HepG2 (cell line): ENCODE measurements around the gene IDUA. TPM values are rescaled to one million over a fixed set of nuclear protein-coding genes. Genes with fewer than 3 reads are reported as not detected.
A peak's percentile ranks its signal among the peaks of the same experiment; 100 is the strongest.

Experiments
- GLI4 ChIP-seq: sonication (generic); formaldehyde crosslinking; IDR thresholded peaks from 2 replicates; pipeline ENCODE4 v1.5.1; 2020; ENCODE audit warnings: missing genetic modification reagents, mild to moderate bottlenecking, moderate library complexity, borderline replicate concordance
- HMGXB4 ChIP-seq, 2 experiments: sonication (generic) in 1 of 2; formaldehyde crosslinking in 1 of 2; IDR thresholded peaks; 2 replicates each; pipeline versions ENCODE4 v1.4.0 to v1.6.1; 2018 to 2020; ENCODE audit warnings: missing genetic modification reagents in 2 of 2, borderline replicate concordance in 1 of 2, low read depth in 1 of 2, mild to moderate bottlenecking in 1 of 2, missing biosample characterization in 1 of 2
- KAT2B ChIP-seq: fragments of 150-350 bp; IDR thresholded peaks from 2 replicates; pipeline ENCODE4 v1.6.1; 2014; ENCODE audit warnings: low read depth, low read length, borderline replicate concordance
- KLF9 ChIP-seq: IDR thresholded peaks from 2 replicates; pipeline ENCODE4 v1.6.1; 2016; ENCODE audit warnings: low read depth
- MTF2 ChIP-seq: sonication (generic); formaldehyde crosslinking; IDR thresholded peaks from 2 replicates; pipeline ENCODE4 v1.5.0; 2020; ENCODE audit warnings: missing genetic modification reagents, borderline replicate concordance
- SAP130 ChIP-seq: IDR thresholded peaks from 2 replicates; pipeline ENCODE4 v1.6.1; 2016; ENCODE audit warnings: low read depth
- SOX13 ChIP-seq, 3 experiments: fragments of 450-650 bp in 1 of 3; sonication (generic) in 1 of 3; formaldehyde crosslinking in 1 of 3; IDR thresholded peaks in 2 of 3; conservative IDR thresholded peaks in 1 of 3; 2 replicates each; pipeline versions ENCODE4 v1.5.0 to v1.6.1; 2016 to 2020; ENCODE audit warnings: antibody characterized with exemption in 1 of 3, mild to moderate bottlenecking in 1 of 3, missing compliant biosample characterization in 1 of 3, missing genetic modification reagents in 1 of 3, moderate library complexity in 1 of 3
- ZFP36L2 ChIP-seq: sonication (generic); formaldehyde crosslinking; IDR thresholded peaks from 2 replicates; pipeline ENCODE4 v1.4.0; 2020; ENCODE audit warnings: missing genetic modification reagents
- ZNF160 ChIP-seq: sonication (generic); formaldehyde crosslinking; IDR thresholded peaks from 2 replicates; pipeline ENCODE4 v1.8.0; 2022; ENCODE audit warnings: mild to moderate bottlenecking, inconsistent platforms, missing genetic modification reagents
- ZNF549 ChIP-seq: sonication (generic); formaldehyde crosslinking; IDR thresholded peaks from 2 replicates; pipeline ENCODE4 v1.5.0; 2020; ENCODE audit warnings: missing genetic modification reagents
- polyA plus RNA-seq, 8 experiments: library from polyadenylated mRNA; depleted of rRNA in 3 of 8; stranded (reverse) in 7 of 8; unstranded in 1 of 8; fragments of >200 nt; fragmentation: Illumina TruSeq in 4 of 8; extraction: Trizol in 4 of 8; gene quantifications; 2 replicates each; pipeline versions ENCODE4 v1.2.1 to v1.2.3, GENCODE V29; 2011 to 2016; ENCODE audit warnings: low read depth in 4 of 8, missing spikeins in 1 of 8, mixed read lengths in 1 of 8; ENCODE audit not compliant: insufficient read depth in 1 of 8
- total RNA-seq, 5 experiments: library from RNA; depleted of rRNA; stranded (reverse); fragments of >200 nt; fragmentation: Illumina TruSeq; extraction: Trizol; gene quantifications; 2 replicates each; pipeline ENCODE4 v1.2.3, GENCODE V29; 2016; ENCODE audit warnings: low read depth in 1 of 5
- TF ChIP-seq, protein P1 (sequence below): sonication (generic); formaldehyde crosslinking; IDR thresholded peaks from 2 replicates; pipeline ENCODE4 v1.4.0; 2020; ENCODE audit warnings: missing genetic modification reagents
- TF ChIP-seq, protein P2 (sequence below): IDR thresholded peaks from 2 replicates; pipeline ENCODE4 v1.6.1; 2016; ENCODE audit warnings: control low read depth
- TF ChIP-seq, protein P3 (sequence below): sonication (generic); formaldehyde crosslinking; IDR thresholded peaks from 2 replicates; pipeline ENCODE4 v1.5.0; 2020; ENCODE audit warnings: missing genetic modification reagents
- TF ChIP-seq, protein P4 (sequence below): sonication (generic); formaldehyde crosslinking; IDR thresholded peaks from 2 replicates; pipeline ENCODE4 v1.4.0; 2020; ENCODE audit warnings: missing genetic modification reagents
- TF ChIP-seq, protein P5 (sequence below): sonication (generic); formaldehyde crosslinking; IDR thresholded peaks from 2 replicates; pipeline ENCODE4 v1.4.0; 2020; ENCODE audit warnings: missing genetic modification reagents
- TF ChIP-seq, protein P6 (sequence below): sonication (generic); formaldehyde crosslinking; conservative IDR thresholded peaks from 2 replicates; pipeline ENCODE4 v1.4.0; 2020; ENCODE audit warnings: missing genetic modification reagents

Gene IDUA
- total and polyA plus RNA-seq, 2 of the 13 experiments (the other 11 are each of a cell fraction or from before 2014, with no cell fraction given) = 0.77 to 1.0 TPM

GRCh38 chr4:986879-987623, at the start of gene IDUA (continued):
- peak; percentile 72 to 73; a peak in 3 of 4 replicates for TF ChIP-seq HMGXB4 (CRISPR knock-in tag; IDR thresholded peaks at IDR 0.05; ENCODE audit: borderline replicate concordance in 1 of 2, low read depth in 1 of 2)
- TF ChIP-seq, protein P1, sequence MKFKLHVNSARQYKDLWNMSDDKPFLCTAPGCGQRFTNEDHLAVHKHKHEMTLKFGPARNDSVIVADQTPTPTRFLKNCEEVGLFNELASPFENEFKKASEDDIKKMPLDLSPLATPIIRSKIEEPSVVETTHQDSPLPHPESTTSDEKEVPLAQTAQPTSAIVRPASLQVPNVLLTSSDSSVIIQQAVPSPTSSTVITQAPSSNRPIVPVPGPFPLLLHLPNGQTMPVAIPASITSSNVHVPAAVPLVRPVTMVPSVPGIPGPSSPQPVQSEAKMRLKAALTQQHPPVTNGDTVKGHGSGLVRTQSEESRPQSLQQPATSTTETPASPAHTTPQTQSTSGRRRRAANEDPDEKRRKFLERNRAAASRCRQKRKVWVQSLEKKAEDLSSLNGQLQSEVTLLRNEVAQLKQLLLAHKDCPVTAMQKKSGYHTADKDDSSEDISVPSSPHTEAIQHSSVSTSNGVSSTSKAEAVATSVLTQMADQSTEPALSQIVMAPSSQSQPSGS (CRISPR knock-in tag) = no peak
- TF ChIP-seq, protein P2, sequence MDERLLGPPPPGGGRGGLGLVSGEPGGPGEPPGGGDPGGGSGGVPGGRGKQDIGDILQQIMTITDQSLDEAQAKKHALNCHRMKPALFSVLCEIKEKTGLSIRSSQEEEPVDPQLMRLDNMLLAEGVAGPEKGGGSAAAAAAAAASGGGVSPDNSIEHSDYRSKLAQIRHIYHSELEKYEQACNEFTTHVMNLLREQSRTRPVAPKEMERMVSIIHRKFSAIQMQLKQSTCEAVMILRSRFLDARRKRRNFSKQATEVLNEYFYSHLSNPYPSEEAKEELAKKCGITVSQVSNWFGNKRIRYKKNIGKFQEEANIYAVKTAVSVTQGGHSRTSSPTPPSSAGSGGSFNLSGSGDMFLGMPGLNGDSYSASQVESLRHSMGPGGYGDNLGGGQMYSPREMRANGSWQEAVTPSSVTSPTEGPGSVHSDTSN (CRISPR knock-in tag) = no peak
- TF ChIP-seq ZFP36L2 (CRISPR knock-in tag) = no peak
- TF ChIP-seq, protein P3, sequence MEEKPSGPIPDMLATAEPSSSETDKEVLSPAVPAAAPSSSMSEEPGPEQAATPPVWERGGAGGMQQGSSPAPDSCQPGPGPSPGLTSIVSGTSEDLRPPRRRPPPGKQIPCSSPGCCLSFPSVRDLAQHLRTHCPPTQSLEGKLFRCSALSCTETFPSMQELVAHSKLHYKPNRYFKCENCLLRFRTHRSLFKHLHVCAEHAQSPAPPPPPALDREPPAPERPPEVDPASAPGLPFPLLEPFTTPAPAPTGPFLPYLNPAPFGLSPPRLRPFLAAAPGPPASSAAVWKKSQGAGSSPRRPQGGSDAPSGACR (CRISPR knock-in tag) = no peak
- TF ChIP-seq SOX13 (IDR thresholded peaks at IDR 0.05) = no peak
- TF ChIP-seq SOX13 (CRISPR knock-in tag; conservative IDR thresholded peaks at IDR 0.05 in 1 of 2, IDR thresholded peaks at IDR 0.05 in 1 of 2) = no peak; a peak in 1 of 4 replicates
- no peak for TF ChIP-seq MTF2 (CRISPR knock-in tag)
- TF ChIP-seq, protein P4, sequence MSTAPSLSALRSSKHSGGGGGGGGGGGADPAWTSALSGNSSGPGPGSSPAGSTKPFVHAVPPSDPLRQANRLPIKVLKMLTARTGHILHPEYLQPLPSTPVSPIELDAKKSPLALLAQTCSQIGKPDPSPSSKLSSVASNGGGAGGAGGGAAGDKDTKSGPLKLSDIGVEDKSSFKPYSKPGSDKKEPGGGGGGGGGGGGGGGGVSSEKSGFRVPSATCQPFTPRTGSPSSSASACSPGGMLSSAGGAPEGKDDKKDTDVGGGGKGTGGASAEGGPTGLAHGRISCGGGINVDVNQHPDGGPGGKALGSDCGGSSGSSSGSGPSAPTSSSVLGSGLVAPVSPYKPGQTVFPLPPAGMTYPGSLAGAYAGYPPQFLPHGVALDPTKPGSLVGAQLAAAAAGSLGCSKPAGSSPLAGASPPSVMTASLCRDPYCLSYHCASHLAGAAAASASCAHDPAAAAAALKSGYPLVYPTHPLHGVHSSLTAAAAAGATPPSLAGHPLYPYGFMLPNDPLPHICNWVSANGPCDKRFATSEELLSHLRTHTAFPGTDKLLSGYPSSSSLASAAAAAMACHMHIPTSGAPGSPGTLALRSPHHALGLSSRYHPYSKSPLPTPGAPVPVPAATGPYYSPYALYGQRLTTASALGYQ (CRISPR knock-in tag) = peak; percentile 35; the same call in 1 of the 2 replicates
- TF ChIP-seq, protein P5, sequence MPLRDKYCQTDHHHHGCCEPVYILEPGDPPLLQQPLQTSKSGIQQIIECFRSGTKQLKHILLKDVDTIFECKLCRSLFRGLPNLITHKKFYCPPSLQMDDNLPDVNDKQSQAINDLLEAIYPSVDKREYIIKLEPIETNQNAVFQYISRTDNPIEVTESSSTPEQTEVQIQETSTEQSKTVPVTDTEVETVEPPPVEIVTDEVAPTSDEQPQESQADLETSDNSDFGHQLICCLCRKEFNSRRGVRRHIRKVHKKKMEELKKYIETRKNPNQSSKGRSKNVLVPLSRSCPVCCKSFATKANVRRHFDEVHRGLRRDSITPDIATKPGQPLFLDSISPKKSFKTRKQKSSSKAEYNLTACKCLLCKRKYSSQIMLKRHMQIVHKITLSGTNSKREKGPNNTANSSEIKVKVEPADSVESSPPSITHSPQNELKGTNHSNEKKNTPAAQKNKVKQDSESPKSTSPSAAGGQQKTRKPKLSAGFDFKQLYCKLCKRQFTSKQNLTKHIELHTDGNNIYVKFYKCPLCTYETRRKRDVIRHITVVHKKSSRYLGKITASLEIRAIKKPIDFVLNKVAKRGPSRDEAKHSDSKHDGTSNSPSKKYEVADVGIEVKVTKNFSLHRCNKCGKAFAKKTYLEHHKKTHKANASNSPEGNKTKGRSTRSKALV = peak; percentile 89
- no peak; the same call in 1 of the 2 replicates for TF ChIP-seq ZNF160 (CRISPR knock-in tag)
- TF ChIP-seq ZNF549 (CRISPR knock-in tag) = peak; percentile 69; the same call in 1 of the 2 replicates
- no peak for TF ChIP-seq KLF9
- no peak for TF ChIP-seq GLI4
- TF ChIP-seq, protein P6, sequence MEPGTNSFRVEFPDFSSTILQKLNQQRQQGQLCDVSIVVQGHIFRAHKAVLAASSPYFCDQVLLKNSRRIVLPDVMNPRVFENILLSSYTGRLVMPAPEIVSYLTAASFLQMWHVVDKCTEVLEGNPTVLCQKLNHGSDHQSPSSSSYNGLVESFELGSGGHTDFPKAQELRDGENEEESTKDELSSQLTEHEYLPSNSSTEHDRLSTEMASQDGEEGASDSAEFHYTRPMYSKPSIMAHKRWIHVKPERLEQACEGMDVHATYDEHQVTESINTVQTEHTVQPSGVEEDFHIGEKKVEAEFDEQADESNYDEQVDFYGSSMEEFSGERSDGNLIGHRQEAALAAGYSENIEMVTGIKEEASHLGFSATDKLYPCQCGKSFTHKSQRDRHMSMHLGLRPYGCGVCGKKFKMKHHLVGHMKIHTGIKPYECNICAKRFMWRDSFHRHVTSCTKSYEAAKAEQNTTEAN = 0 out of 2 replicates have a peak, but pooled peaks have one; percentile 57
- TF ChIP-seq SAP130 = peak; percentile 65
- no peak for TF ChIP-seq KAT2B
